Hematopoietic multipotent progenitor cell treated with erythropoietin and hydrocortisone succinate and interleukin-3 and kit ligand, for 17 days (in vitro differentiated cells): ENCODE results near the gene DIP2C.

Experiments used
- DNase-seq: peaks from one replicate; pipeline ENCODE4 v3.0.0-alpha.2; 2015; ENCODE audit warnings: low spot score

Gene DIP2C

DNA sequence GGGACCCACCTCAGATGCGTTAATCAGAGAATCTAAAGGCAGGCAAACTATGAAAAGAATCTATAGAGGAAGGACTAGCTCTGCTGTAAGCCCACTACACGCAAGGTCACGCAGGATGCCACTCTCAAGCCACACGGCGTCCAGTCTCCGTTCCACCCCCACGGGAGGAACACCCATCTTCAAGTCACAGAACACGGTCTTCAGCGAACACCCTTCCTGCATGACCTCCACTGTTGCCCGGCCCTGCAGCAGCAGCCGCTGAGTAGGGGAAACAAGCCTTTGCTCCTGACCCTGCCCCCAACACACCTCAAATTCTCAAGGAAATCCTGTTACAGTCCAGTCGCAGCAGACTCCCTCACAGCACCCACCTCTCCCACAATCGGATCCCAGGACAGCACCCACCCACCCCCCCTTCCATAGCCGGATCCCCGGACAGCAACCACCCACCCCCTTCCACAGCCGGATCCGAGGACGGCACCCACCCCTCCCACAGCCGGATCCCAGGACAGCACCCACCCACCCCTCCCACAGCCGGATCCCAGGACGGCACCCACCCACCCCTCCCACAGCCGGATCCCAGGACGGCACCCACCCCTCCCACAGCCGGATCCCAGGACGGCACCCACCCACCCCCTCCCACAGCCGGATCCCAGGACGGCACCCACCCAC, 133.7 kb downstream of the DIP2C start:
- DNase-seq: no peak

GRCh38 chr10:555281-555680, 134.2 kb downstream of the DIP2C start:
- no peak for DNase-seq

- no peak for DNase-seq
These were observed 135.2 kb downstream of the DIP2C start for GRCh38 chr10:554182-554848.

DNA sequence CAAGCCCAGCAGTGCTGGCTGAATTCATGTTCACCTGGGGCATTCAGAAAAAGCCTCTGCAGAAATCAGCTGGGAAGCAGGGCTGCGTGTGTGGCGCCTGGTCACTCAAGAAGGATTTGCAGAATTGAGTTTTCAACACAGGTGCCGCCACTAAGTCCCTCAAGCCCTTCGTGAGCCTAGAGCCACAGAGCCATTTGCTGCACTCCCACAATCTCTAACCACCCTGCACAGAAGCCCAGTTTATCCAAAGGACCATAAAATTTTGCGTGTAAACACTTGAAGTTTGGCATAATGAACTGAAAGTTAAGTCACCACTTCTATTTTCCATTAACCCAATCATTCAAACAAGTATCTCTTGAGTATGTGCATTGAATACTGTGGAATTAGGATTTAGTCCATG, 136.2 kb downstream of the DIP2C start:
- DNase-seq: no peak

- DNase-seq: no peak
These were observed 136.8 kb downstream of the DIP2C start for GRCh38 chr10:552679-553078.

DNA sequence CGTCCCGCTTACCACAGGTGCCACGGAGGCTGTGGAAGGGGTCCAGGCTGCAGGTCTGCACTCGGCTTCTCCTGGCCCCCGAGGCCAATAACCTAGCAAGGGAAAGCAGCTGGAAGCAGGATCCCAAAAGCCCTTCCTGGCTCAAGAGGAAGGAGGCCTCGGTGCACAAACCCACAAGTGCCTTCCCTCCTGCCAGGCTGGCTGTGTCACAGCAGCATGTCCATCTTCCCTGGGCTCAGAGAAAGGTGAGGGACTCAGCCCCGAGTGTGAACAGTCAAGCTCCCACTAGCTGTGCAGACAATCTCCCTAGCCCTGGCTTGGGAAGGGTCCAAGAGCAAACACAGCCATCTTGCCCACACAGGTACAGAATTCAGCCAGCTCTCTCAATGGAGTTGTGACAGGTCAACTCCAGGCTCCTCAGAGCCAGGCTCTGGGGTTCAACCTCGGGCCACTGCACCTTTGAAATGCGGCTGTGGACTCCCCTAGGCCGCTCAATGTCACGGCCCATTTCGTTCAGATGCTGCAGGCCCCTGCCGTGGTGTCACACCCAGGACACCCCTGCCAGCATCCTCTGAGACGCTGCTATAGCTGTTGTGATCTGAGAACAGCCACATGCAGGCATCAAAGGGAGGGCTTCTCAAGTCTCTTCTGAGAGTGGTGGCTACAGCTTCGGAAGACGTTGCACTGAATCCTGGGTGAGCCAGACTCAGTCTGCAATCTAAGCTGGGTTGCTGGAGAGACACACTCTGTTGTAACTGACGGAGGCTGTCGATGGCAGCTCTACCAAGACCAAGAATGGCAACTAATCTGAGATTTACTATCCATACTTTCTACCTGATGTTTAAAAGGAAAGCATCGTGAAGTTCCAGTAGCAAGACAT, 137.9 kb downstream of the DIP2C start:
- DNase-seq: no peak

- no peak for DNase-seq
These were observed 138.6 kb downstream of the DIP2C start for GRCh38 chr10:550665-551372.

- DNase-seq: no peak
These were observed 140.1 kb downstream of the DIP2C start for GRCh38 chr10:549391-549790.

DNA sequence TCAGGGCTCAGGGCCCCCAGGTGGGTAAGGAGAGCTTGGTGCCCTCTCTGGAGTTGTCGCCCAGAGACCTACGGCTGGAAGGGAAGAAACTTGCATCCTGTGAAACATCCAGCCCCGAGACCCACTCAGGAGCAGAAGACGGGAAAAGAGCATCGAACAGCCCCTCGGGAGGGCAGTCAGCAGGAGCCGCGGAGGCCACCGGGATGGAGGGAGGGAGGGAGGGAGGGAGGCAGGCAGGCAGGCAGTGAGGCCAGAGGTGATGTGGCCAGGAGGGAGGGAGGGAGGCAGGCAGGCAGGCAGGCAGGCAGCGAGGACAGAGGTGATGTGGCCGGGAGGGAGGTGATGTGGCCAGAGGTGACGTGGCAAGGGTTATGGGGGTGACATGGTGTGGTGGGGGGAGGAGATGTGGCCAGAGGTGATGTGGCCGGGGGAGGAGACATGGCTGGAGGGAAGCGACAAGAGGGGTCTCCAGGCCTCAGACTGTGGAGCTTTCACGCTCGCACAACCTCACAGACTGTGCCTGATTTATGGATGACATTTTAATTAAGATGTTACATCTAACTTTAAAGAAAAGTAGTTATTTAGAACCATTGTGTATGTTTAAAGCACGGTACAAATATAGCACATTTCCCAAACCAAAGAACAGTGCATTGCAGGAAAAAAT, 141.1 kb downstream of the DIP2C start:
- no peak for DNase-seq

DNA sequence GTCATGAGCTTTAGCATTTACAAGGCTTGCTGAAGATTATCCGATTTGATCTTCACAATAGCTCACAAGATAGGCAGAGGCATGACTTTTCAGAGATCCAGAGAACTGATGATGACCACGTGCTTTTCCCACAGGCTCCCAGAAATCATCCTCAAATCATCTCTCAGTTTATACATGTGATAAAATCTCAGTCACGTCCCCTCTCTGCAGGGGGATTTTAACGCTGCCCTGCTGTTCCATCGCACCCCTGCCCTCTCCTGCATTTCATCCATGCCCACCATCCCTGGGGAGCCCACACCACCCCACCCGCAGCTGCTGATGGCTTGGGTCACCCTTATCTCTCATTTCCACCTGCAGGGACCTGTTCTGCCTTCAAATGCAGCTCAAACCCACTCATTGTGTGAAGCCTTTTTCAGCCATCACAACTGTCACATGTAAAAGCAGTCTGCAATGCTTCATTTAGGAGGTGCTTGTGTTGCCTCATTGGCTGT, 141.8 kb downstream of the DIP2C start:
- DNase-seq: no peak

- DNase-seq: no peak
These were observed 142.4 kb downstream of the DIP2C start for GRCh38 chr10:546971-547590.

GRCh38 chr10:546451-546850, 143.0 kb downstream of the DIP2C start:
- DNase-seq: no peak

DNA sequence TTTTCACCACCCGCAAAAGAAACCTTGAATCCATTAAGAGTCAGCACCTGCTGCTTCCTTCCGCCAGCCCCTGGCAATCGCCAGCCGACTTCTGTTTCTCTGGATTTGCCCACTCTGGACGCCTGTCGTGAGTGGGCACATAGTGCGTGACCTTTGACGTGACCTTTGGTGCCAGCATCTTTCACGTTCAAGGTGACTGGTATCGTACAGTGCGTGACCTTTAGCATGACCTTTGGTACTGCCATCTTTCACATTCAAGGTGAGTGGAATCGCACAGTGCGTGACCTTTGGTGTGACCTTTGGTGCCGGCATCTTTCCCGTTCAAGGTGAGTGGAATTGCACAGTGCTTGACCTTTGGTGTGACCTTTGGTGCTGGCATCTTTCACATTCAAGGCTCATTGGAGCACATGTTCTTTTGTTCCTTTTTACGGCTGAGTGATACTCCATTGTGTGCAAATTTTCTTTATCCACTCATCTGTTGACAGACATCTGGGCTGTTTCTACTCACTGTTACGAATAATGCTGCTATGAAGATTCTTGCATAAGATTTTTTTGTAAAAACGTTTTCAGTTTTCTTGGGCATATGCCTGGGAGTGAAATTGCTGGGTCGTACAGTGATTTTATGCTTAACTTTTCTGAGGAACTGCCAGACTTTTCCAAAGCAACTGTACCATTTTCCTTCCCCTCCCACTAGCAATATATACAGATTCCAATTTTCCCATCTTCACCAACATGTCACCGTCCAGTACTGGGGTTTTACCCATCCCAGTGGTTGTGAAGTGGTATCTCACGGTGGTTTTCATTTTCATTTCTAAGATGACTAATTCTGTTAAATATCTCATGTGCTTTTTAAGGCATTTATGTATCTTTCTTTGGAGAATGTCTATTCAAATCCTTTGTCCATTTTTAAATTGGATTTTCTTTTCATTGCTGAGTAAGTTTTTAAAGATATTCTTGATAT, 145.3 kb downstream of the DIP2C start:
- no peak for DNase-seq

GRCh38 chr10:543131-543530, 146.3 kb downstream of the DIP2C start:
- no peak for DNase-seq

- no peak for DNase-seq
These were observed 147.6 kb downstream of the DIP2C start for GRCh38 chr10:541750-542371.

GRCh38 chr10:541041-541440, 148.4 kb downstream of the DIP2C start:
- no peak for DNase-seq

DNA sequence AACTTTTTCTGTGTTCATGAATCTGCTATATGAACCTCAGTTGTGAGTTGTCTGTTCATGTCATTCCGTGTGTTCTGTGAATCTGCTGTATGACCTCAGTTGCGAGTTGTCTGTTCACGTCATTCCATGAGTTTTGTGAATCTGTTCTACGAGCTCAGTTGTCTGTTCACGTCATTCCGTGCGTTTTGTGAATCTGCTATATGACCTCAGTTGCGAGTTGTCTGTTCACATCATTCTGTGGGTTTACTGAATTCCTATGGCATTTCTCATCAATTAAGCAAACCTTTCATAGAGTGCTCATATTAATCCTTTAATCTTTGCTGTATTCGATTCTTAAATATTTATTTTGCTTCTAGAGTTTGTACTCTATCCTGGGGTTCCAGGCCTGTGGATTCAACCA, 150.6 kb downstream of the DIP2C start:
- no peak for DNase-seq

GRCh38 chr10:536935-537334, 152.5 kb downstream of the DIP2C start:
- no peak for DNase-seq

DNA sequence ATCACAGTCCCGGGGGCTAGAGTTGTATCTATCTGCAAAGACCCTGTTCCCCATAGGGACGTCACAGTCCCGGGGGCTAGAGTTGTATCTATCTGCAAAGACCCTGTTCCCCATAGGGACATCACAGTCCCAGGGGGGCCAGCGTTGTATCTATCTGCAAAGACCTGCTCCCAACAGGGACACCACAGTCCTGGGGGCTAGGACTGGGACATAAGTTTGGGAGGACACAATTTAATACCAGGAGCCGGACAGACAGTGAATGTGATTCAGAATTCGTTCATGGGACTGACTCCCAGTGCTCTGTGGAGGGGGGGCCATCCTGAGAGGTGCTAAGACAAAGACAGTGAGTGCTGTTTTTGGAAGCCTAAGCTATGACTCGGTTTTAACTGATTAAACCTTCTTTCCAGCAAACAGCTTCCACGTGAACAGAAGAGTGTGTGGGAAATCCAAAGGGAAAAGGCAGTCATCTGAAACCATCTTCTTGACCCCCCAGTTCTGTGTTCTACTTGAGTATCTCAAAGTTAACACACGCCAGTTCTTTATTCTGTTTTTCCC, 153.0 kb downstream of the DIP2C start:
- DNase-seq: no peak
